Hepatic stellate cell (primary cell): ENCODE results near the gene FGD5.

ENCODE experiments used
- DNase-seq: peaks from one replicate; pipeline ENCODE4 v3.0.0; 2011; ENCODE audit warnings: low spot score

The FGD5 gene

DNA sequence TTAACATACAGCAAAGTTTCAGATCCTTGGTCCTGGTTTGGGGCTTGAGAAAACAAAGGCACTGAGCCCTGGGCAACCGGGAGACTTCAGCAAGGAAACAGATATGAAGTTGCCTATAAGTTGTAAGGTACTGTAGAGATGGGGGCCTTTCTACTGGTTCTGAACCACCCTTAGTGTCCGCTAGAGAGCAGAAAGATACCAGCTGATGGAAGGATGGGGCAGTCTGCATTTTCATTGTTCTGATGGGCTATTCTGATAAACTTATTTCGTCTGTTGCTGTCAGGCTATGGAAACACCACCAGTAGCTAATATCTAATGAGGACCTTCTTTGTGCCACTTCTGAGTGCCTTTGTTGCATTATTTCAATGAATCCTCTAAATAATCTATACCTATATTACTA, 38.7 kb downstream of the FGD5 start:
- DNase-seq, result no peak

DNA sequence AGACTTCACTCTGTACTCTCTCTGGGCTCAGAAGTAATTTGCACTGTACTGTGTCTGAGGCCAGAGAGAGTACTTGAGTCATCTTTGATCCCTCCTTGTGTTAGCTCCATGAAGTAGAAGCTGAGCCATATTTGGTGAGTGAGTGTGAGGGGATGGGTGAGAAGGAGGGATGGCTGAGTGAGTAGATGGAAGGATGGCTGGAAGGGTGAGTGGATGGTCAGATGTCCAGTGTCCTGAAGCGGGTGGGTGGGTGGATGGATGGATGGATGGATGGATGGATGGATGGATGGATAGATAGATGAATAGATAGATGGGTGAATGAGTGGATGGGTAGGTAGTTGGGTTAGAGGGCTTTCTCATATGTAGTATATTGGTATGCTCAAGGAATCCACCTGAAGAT, 39.3 kb downstream of the FGD5 start:
- no peak for DNase-seq

DNA sequence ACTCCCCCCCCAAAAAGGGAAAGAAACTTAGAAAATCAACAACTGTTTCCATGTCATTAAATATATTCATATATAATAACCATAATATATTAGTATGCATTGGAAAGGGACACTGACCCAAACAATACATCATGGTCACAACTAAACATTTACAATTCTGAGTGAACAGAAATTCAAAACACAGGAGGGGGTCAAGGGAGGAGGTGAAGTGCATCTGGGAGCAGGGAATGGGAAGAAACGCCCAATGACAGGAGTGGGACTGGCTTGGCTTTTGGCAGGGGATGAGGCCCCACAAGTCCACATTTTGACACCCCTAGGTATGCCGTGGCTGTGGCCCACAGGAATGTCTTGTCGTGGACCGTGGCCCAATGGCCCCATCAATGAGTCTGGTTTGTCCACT, 41.1 kb downstream of the FGD5 start:
- DNase-seq, result no peak

DNA sequence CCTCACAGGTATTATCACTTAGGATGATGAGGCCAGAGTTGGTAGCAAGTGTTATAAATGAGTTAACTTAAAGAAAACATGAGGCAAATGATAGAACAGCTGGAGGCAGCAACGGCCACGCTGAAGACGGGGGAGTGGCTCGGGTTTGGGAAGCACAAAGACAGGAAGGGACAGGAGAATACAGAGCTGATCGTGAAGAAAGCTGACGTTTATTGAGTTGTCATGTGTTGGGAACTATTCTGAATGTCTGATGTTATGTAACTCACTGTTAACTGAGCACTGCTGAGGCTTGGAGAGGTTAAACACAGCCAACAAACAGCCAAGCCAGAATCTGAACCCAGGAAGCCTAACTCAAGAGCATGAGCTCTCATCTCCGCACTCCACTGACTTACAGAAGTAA, 42.3 kb downstream of the FGD5 start:
- DNase-seq, result no peak

DNA sequence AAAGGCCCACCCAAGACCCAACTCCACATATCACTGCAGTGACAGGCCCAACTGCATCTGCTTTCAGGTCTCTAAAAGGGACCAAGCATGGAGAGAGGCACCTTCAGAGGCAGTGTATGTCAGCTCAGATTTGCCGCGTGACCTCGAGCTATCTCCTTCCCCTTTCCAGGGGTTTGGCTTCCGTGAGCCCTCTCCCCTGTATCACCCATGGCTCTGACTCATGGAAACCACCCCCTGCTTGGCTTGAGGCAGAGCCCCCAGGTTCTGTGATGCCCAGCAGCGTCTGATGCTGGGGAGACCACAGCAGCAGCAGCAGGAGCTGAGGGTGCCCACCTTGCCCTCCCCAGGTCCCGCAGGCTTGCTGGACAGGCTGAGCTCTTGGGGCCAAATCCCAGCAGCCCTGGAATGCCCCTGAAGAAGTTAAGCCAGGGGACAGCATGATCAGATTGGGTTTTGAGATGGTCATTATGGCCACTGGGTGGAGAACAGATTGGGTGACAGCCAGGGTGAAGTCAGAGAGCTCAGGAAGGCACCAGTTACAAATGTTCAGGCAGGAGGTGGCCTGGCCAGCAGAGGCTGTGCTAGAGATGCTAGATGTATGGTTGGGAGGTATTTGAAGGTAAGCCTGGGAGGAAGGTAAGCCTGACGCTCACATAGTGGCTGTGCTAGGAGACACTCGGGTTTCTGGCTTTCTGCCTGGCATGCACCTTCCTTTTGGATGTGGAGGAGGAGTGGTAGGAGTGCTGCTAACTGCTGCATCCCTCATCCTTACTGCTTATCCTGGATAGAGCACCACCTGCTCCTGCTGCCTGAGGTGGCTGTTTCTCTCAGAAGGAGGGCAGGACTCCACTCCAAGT, 42.9 kb downstream of the FGD5 start:
- DNase-seq, result no peak

DNA sequence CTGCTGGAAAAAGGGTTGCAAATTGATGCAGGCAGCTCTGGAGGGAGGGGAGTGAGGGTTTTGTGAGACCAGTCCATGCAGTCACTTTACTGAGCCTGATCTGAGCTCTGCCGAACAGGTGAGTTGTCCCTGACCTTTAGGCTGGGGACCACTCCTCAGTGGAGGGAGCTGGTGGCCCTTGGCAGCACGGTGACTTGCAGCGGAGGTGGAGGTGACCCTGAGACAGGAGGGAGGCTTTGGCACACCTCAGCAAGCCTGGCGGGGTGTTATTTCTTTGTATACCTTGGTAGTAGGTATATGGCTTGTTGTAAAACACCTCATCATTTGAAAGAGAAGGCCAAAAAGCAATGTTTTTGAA, 43.5 kb downstream of the FGD5 start:
- DNase-seq, result no peak

DNA sequence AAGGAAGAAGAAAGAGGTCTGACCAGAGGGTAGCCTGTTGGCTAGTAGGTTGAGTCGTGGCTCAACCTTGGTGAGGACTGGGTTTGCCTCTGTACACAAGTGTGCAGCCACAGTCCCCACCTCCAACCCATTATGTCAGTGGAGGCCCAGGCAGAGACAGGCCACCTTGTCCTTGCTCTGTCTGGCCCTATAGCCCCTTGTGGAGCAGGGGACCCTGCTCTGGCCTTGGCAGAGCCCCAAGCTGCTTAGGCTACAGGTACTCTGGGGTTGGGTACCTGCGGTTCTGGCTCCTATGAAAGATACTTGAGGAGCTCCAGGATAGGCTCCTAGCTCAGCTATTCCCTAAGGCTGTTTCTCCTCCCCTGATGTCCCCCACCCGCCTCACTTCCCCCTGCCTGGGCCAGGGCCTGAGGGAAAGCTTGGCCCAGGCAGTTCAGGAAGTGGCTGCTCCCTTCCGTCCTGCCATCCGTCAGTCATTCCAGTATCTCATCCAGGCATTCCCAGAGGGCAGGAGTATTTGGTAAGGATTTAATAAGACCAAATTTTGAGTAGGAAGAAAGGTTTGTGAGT, 44.0 kb downstream of the FGD5 start:
- no peak for DNase-seq

DNA sequence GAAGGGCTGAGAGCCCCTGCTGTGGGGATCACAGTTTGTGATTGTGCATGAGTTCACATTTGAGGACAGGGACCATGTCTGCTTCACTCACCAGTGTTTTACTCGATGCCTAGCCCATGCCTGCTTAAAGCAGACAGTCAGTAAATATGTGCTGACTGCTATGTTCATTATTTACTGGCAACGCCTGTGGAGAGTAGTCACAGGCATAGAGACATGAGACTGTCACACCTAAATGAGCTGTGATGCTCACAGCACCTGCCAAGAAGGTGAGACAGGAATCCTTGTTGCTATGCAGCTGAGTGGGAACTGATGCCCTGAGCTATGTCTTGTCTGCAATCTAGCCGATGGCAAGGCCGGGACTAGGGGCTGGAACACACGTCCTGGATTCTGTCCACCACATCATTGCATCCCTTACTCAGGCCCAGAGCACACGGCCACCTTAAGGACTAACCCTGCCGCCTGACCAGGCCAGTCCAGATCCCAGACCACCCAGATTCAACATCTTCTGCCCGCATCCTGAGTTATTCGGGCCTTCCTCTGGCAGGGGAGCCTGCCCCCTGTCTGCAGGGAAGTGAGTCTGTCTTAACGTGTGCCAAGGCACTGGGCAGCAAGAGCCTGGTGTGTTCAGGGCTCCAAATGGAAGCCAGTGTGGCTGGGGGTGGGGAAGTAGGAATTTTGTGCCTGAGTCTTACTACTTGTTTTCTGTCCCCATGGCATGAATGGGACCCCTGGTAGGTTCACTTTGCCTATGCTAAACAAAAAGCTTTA, 44.8 kb downstream of the FGD5 start:
- DNase-seq, result no peak

DNA sequence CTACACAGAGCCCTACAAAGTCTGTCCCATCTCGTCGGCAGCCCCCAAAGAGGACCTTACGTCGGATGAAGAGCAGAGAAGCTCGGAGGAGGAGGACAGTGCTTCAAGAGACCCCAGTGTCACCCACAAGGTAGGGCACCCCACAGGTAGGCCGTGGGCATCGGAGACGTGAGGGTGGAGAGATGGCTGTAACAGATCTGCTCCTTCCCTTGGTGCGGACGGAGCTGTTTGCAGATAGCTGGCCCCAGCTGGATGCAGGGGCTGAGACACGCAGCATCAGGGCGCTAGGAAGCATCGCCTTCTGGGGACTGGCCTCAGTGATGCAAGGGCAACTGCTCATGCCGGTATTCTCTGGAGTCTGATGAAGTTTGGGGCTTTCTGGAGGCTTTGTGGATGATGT, 45.4 kb downstream of the FGD5 start:
- DNase-seq, result no peak

GRCh38 chr3:14866627-14867026, 47.9 kb downstream of the FGD5 start:
- no peak for DNase-seq

DNA sequence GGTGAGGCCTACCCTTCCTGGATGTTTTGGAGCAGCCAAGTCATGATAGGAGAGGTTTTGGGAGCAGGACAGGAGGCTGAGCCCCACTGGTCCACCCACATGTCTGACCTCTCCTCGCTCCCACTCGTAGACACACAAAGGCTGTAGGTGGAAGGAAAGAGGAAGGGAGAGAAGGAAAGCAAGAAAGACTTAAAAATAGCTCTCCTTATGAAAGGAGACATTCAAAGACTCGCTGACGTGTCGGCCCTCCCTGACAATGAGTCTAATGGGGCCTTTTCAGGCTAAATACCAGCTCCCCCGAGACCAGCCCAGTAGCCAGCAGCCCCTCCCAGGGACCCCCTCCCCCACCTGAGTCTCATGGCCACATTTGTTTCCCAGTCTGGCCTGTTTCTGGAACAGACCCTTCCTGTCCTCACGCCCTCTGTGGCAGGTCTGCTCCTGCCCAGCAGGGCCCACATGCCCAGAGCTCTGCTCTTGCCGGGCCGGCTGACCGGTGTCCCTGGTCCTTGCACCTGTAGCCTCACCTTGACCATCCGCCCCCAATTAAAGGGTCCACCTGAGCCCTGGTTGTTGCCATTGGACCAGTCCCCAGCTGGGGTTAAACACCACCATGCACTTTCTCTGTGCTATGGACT, 49.3 kb downstream of the FGD5 start:
- no peak for DNase-seq

DNA sequence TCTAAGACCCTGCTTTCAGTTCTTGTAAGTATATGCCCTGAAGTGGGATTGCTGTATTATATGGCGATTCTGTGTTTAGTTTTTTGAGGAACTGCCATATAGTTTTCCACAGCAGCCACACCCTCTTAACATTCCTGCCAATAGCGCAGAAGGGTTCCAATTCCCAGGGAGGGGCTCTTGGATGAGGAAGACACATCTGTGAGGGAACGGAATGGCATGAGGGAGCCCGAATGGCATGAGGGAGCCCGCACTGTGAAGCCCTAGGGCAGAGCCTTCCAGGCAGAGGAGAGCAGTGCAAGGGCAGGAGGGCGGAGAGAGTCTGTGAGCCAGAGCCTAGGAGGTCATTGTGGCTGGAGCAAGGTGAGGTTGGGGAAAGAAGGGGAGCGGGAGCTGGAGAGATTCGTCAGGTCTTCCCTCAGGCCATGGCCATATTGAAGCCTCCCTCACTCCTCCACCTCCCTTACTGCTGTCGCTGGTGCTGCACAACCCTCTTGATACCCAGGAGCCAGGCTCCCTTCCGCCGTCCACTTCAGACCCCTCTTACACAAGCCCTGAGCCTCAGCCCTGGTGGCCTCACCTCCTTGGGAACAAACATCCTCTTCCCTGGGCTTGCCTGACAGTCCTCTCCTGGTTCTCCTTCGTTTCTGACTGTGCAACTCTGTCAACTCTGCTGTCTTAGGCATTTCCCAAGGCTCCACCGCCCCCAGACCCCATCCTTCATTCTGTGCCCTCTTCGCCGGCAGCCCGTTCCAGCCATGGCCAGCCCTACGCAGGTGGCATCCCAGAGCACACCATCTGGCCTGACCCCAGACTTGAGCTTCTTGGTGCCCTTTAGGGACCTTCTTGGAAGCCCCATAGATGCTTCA, 51.4 kb downstream of the FGD5 start:
- no peak for DNase-seq

DNA sequence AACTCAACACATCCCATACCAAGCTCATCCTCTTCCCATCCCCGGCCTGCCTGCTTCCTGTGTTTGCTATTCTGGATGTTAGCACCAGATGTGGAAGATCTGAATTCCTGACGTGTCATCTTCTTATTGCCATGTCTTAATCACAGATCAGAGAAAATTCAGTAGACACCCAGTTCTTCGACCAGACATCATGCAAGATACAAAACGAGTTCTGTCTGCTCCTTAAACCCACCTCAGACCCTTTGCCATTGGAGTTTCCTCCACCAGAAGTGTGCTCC, 52.0 kb downstream of the FGD5 start:
- DNase-seq, result no peak

DNA sequence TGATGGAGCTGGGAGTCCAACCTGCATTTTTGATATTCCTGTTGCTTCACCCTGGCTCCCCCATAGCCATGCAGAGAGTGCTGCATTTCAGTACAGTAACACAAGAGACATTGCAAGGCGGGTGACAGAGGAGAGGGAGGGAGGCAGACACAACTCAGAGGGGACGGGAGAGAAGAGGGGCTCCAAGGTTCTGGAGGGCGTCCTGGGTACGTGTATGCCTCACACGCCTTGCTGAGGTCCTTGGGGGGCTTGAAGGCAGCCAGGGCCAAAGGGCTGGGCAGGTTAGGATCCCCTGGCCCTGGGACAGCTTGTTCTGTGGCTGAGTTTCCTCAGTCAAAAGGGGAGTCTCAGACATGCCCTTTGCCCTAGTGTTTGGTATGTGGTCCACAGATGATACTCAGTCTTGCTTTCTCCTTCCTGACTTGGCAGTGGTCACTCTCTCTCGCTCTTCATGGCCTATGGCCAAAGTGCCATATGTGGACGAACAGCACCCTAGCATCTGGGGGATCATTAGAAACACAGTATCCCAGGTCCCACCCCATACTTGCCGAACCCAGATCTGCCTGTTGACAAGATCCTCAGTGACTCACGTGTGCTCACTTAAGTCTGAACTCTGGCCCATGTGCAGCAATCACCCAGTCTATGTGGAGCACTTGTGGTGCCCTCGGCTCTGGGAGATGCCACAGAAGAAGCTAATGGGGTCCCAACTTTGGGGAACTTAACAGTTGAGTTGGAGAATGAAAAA, 52.9 kb downstream of the FGD5 start:
- DNase-seq, result no peak

DNA sequence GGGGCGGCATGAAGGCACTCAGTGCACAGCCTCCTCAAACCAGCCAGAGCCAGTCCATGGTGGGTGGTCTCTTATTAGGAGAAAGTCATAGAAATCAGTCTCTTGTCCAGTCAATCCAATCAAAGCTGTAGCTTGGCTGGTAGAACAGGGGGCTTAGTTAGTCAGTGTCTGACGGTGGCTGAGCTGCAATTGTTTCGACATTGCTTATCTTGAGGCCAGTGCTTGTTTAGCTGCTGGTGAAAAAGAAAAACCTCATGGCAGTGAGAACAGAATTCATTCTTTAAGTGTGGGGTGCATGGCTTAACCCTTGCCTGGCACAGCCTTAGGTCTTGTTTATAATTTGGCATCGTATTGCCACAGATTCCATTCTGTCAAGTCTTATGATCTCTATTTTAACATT, 53.9 kb downstream of the FGD5 start:
- DNase-seq, result no peak

- DNase-seq, result no peak
Observed at GRCh38 chr3:14874784-14875183, 56.0 kb downstream of the FGD5 start.

- DNase-seq, result no peak
Observed at GRCh38 chr3:14875411-14876175, 56.8 kb downstream of the FGD5 start.

DNA sequence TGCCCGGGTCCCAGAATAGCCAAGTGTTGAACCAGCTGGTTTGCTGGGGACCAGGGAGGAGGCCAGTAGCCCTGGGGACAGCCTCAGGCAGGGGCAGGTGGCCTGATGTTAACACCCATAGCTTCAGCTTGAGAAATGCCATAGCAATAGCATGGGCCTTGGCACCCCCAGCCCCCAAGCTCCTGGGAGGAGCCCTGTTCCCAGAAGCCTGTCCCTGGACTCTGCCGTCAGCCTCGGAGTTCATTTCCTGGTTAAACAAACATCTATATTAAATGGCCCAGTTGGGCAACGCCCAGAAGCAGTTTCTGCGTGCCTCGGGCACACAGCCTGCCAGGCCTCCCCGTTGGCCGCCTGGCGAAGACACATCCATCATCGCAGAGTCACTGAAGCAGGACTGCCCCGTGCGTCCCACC, 58.2 kb downstream of the FGD5 start:
- no peak for DNase-seq

GRCh38 chr3:14877469-14877868, 58.7 kb downstream of the FGD5 start:
- DNase-seq, result no peak

GRCh38 chr3:14879211-14879874, 60.6 kb downstream of the FGD5 start:
- no peak for DNase-seq
